Breast epithelium (tissue), 3 donors: Measurements from ENCODE around the gene POGLUT3.

Experiments
- CTCF ChIP-seq, 3 donors: fragments of 450-650 bp; IDR thresholded peaks; one replicate each; pipeline ENCODE4 v1.5.1; 2016 to 2017; ENCODE audit warnings: antibody characterized with exemption in 3 of 3, mild to moderate bottlenecking in 3 of 3, moderate library complexity in 3 of 3
- POLR2AphosphoS5 ChIP-seq, 3 donors: sonication (generic); formaldehyde crosslinking; IDR thresholded peaks; one replicate each; pipeline ENCODE4 v1.6.1; 2017; ENCODE audit warnings: antibody characterized with exemption in 3 of 3

- TF ChIP-seq CTCF (IDR thresholded peaks at IDR 0.05) (no peak), POLR2AphosphoS5 (IDR thresholded peaks at IDR 0.05) (no peak)
Measured at GRCh38 chr11:108511851-108512474, 13.8 kb upstream of the POGLUT3 start.
